ENCODE results near the gene ABI1. TPM values are rescaled to one million over a fixed set of nuclear protein-coding genes. Genes with fewer than 3 reads are reported as not detected.

Gene ABI1
- total and polyA plus RNA-seq, 9 of the 15 experiments (the other 6 are each of a cell fraction or from before 2014, with no cell fraction given), result 22.1 to 52.3 (median 39.0) TPM

DNA sequence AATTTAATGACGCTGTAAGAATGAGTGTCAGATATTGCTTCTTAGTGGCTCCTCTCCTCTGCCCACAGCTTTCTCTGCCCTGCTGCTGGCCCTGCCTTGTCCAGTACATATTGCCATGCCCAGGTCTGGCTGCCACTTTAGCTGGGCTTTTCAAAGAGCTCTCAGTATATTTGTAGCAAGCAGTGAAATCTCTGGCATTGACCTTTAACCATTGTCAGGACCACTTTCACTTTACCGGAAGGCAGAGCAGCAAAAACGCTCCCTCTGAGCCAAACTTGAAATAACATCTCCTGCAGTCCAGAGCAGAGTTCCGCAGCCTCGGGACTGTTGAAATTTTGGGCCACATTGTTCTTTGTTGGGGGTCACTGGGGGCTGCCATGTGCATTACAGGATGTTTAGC, 149.4 kb downstream of the ABI1 start:
- in situ Hi-C loops (cut with MboI), result no loop called here
- Histone ChIP-seq H3K4me3 (no peak overlapping the region), H3K27ac (ENCODE audit: extremely low read depth, low read depth, low read length) (no peak overlapping the region), H3K9ac (ENCODE audit: insufficient read depth in 1 of 2, low read depth in 2 of 2, low read length in 2 of 2) (no peak overlapping the region), H3K36me3 (ENCODE audit: control insufficient read depth, insufficient read depth, low read length) (peaks cover 60% of the 10 kb centered on the region), H3K4me2 (ENCODE audit: insufficient read depth, low read length) (no peak overlapping the region), H3K79me2 (ENCODE audit: control insufficient read depth, insufficient read depth, low read length) (no peaks in the 10 kb centered on the region; the same call in 2 of the 3 replicates), H3K9me3 (replicated peaks; ENCODE audit: control insufficient read depth, insufficient read depth, low read depth, low read length) (no peaks in the 10 kb centered on the region), H3K9me1 (ENCODE audit: control insufficient read depth, insufficient read depth, low read length) (no peaks in the 10 kb centered on the region), H2AFZ (ENCODE audit: low read depth, low read length) (no peak overlapping the region), H4K20me1 (replicated peaks; ENCODE audit: control insufficient read depth, insufficient read depth, low read length) (no peaks in the 10 kb centered on the region), H3K4me1 (replicated peaks in 1 of 2; ENCODE audit: control insufficient read depth in 2 of 2, insufficient read depth in 2 of 2, low read length in 2 of 2) (no peaks in the 10 kb centered on the region), H3K27me3 (ENCODE audit: control insufficient read depth in 2 of 2, insufficient read depth in 2 of 2, low read length in 2 of 2) (no peaks in the 10 kb centered on the region)
- intact Hi-C loops (cut with micrococcal nuclease), result no loop called here
- FAIRE-seq (no peak), ATAC-seq (no peak), DNase-seq (ENCODE audit: extremely low read depth in 1 of 4, low spot score in 3 of 4) (no peak)
- ChIA-PET POLR2A (no interaction called here), CTCF (ENCODE audit: low intra/inter-chr PET ratio) (no interaction called here)
- no TSS peak for BruUV-seq (replicated peaks)
- TF ChIP-seq ZKSCAN1 (IDR thresholded peaks at IDR 0.05; ENCODE audit: low read depth, low read length) (no peak), POLR2B (IDR thresholded peaks at IDR 0.05; ENCODE audit: low read depth, partially characterized antibody) (no peak), ZEB2 (IDR thresholded peaks at IDR 0.05) (no peak), KDM1A (IDR thresholded peaks at IDR 0.05) (no peak), GTF2E2 (tag; IDR thresholded peaks at IDR 0.05) (no peak), RFX5 (IDR thresholded peaks at IDR 0.05; ENCODE audit: low read depth, low read length) (no peak), ZNF699 (CRISPR knock-in tag; IDR thresholded peaks at IDR 0.05; ENCODE audit: insufficient replicate concordance) (no peak), FOXJ2 (tag; IDR thresholded peaks at IDR 0.05) (no peak), EP300 (IDR thresholded peaks at IDR 0.05; ENCODE audit: low read length) (no peak), NR3C1 (CRISPR knock-in tag; IDR thresholded peaks at IDR 0.05) (no peak), BACH1 (tag; IDR thresholded peaks at IDR 0.05) (no peak), KLF6 (CRISPR knock-in tag; IDR thresholded peaks at IDR 0.05; ENCODE audit: borderline replicate concordance) (no peak), E2F3 (CRISPR knock-in tag; IDR thresholded peaks at IDR 0.05) (no peak), NUFIP1 (IDR thresholded peaks at IDR 0.05; ENCODE audit: partially characterized antibody) (no peak), SMAD1 (IDR thresholded peaks at IDR 0.05; ENCODE audit: low read depth, low read length, partially characterized antibody) (no peak), ZBTB1 (CRISPR knock-in tag; IDR thresholded peaks at IDR 0.05; ENCODE audit: borderline replicate concordance, low read depth) (no peak), SRSF9 (IDR thresholded peaks at IDR 0.05; ENCODE audit: borderline replicate concordance, low read depth, low read length) (no peak)
- TF ChIP-seq, protein P1, sequence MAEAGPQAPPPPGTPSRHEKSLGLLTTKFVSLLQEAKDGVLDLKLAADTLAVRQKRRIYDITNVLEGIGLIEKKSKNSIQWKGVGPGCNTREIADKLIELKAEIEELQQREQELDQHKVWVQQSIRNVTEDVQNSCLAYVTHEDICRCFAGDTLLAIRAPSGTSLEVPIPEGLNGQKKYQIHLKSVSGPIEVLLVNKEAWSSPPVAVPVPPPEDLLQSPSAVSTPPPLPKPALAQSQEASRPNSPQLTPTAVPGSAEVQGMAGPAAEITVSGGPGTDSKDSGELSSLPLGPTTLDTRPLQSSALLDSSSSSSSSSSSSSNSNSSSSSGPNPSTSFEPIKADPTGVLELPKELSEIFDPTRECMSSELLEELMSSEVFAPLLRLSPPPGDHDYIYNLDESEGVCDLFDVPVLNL (CRISPR knock-in tag; IDR thresholded peaks at IDR 0.05; ENCODE audit: low read depth), result no peak
- TF ChIP-seq, protein P2, sequence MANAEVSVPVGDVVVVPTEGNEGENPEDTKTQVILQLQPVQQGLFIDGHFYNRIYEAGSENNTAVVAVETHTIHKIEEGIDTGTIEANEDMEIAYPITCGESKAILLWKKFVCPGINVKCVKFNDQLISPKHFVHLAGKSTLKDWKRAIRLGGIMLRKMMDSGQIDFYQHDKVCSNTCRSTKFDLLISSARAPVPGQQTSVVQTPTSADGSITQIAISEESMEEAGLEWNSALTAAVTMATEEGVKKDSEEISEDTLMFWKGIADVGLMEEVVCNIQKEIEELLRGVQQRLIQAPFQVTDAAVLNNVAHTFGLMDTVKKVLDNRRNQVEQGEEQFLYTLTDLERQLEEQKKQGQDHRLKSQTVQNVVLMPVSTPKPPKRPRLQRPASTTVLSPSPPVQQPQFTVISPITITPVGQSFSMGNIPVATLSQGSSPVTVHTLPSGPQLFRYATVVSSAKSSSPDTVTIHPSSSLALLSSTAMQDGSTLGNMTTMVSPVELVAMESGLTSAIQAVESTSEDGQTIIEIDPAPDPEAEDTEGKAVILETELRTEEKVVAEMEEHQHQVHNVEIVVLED (CRISPR knock-in tag; IDR thresholded peaks at IDR 0.05), result no peak
- TF ChIP-seq, protein P3, sequence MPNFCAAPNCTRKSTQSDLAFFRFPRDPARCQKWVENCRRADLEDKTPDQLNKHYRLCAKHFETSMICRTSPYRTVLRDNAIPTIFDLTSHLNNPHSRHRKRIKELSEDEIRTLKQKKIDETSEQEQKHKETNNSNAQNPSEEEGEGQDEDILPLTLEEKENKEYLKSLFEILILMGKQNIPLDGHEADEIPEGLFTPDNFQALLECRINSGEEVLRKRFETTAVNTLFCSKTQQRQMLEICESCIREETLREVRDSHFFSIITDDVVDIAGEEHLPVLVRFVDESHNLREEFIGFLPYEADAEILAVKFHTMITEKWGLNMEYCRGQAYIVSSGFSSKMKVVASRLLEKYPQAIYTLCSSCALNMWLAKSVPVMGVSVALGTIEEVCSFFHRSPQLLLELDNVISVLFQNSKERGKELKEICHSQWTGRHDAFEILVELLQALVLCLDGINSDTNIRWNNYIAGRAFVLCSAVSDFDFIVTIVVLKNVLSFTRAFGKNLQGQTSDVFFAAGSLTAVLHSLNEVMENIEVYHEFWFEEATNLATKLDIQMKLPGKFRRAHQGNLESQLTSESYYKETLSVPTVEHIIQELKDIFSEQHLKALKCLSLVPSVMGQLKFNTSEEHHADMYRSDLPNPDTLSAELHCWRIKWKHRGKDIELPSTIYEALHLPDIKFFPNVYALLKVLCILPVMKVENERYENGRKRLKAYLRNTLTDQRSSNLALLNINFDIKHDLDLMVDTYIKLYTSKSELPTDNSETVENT (CRISPR knock-in tag; IDR thresholded peaks at IDR 0.05), result no peak
- no CpG with 5 or more reads among the region's 5 CpGs for WGBS (ENCODE audit: insufficient coverage, low coverage, missing lambda C conversion rate)
